HepG2 (cell line): Measurements from ENCODE around the gene NDC1. TPM values are rescaled to one million over a fixed set of nuclear protein-coding genes. Genes with fewer than 3 reads are reported as not detected.

ENCODE experiments used
- CENPT ChIP-seq: sonication (generic); formaldehyde crosslinking; IDR thresholded peaks from 2 replicates; pipeline ENCODE4 v1.8.0; 2022; ENCODE audit warnings: low read depth, mild to moderate bottlenecking, moderate library complexity, missing genetic modification reagents
- GTF2F1 ChIP-seq: fragments of 150-350 bp; IDR thresholded peaks from 2 replicates; pipeline ENCODE4 v1.6.1; 2014; ENCODE audit warnings: low read length
- RFXANK ChIP-seq: IDR thresholded peaks from 2 replicates; pipeline ENCODE4 v1.6.1; 2016
- SAFB2 ChIP-seq: sonication (generic); formaldehyde crosslinking; IDR thresholded peaks from 2 replicates; pipeline ENCODE4 v1.5.1; 2020; ENCODE audit warnings: missing genetic modification reagents, low read depth, mild to moderate bottlenecking, borderline replicate concordance
- ZNF160 ChIP-seq: sonication (generic); formaldehyde crosslinking; IDR thresholded peaks from 2 replicates; pipeline ENCODE4 v1.8.0; 2022; ENCODE audit warnings: mild to moderate bottlenecking, inconsistent platforms, missing genetic modification reagents
- polyA plus RNA-seq, 8 experiments: library from polyadenylated mRNA; depleted of rRNA in 3 of 8; stranded (reverse) in 7 of 8; unstranded in 1 of 8; fragments of >200 nt; fragmentation: Illumina TruSeq in 4 of 8; extraction: Trizol in 4 of 8; gene quantifications; 2 replicates each; pipeline versions ENCODE4 v1.2.1 to v1.2.3, GENCODE V29; 2011 to 2016; ENCODE audit warnings: low read depth in 4 of 8, missing spikeins in 1 of 8, mixed read lengths in 1 of 8; ENCODE audit not compliant: insufficient read depth in 1 of 8
- total RNA-seq, 5 experiments: library from RNA; depleted of rRNA; stranded (reverse); fragments of >200 nt; fragmentation: Illumina TruSeq; extraction: Trizol; gene quantifications; 2 replicates each; pipeline ENCODE4 v1.2.3, GENCODE V29; 2016; ENCODE audit warnings: low read depth in 1 of 5
- TF ChIP-seq, protein P1 (sequence below): fragments of 450-650 bp; IDR thresholded peaks from 2 replicates; pipeline ENCODE4 v1.6.1; 2017
- TF ChIP-seq, protein P2 (sequence below), 2 experiments: fragments of 450-650 bp in 1 of 2; sonication (generic) in 1 of 2; formaldehyde crosslinking in 1 of 2; IDR thresholded peaks; 2 replicates each; pipeline versions ENCODE4 v1.6.1 to v1.8.0; 2016 to 2022; ENCODE audit warnings: antibody characterized with exemption in 1 of 2, mild to moderate bottlenecking in 1 of 2, missing genetic modification reagents in 1 of 2

NDC1 gene
- total and polyA plus RNA-seq, 2 of the 13 experiments (the other 11 are each of a cell fraction or from before 2014, with no cell fraction given) = 38.1 to 50.9 TPM

DNA sequence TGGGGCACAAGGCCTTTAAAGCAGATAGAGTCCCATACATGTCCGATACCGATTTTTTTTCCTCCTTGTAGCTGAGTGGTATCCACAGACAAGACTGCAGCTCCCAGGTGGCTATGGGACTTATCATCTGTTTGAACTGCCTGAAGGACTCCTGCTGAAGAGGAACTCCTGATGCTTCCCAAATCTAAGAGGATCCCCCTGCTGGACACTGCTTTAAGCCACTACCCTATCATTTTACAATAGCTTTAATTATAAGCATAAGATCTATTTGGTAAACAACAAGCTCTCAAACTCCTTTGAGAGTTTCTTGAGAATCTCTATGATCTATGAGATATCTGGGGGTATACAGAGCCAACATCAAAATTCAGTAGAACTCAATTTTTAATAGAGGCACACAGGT is 11.7 kb downstream of the NDC1 start (continued):
- TF ChIP-seq, protein P1, sequence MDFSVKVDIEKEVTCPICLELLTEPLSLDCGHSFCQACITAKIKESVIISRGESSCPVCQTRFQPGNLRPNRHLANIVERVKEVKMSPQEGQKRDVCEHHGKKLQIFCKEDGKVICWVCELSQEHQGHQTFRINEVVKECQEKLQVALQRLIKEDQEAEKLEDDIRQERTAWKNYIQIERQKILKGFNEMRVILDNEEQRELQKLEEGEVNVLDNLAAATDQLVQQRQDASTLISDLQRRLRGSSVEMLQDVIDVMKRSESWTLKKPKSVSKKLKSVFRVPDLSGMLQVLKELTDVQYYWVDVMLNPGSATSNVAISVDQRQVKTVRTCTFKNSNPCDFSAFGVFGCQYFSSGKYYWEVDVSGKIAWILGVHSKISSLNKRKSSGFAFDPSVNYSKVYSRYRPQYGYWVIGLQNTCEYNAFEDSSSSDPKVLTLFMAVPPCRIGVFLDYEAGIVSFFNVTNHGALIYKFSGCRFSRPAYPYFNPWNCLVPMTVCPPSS = no peak
- TF ChIP-seq CENPT (CRISPR knock-in tag) (no peak), ZNF160 (CRISPR knock-in tag) (no peak), SAFB2 (CRISPR knock-in tag) (no peak), GTF2F1 (no peak), RFXANK (CRISPR knock-in tag) (no peak)
- TF ChIP-seq, protein P2, sequence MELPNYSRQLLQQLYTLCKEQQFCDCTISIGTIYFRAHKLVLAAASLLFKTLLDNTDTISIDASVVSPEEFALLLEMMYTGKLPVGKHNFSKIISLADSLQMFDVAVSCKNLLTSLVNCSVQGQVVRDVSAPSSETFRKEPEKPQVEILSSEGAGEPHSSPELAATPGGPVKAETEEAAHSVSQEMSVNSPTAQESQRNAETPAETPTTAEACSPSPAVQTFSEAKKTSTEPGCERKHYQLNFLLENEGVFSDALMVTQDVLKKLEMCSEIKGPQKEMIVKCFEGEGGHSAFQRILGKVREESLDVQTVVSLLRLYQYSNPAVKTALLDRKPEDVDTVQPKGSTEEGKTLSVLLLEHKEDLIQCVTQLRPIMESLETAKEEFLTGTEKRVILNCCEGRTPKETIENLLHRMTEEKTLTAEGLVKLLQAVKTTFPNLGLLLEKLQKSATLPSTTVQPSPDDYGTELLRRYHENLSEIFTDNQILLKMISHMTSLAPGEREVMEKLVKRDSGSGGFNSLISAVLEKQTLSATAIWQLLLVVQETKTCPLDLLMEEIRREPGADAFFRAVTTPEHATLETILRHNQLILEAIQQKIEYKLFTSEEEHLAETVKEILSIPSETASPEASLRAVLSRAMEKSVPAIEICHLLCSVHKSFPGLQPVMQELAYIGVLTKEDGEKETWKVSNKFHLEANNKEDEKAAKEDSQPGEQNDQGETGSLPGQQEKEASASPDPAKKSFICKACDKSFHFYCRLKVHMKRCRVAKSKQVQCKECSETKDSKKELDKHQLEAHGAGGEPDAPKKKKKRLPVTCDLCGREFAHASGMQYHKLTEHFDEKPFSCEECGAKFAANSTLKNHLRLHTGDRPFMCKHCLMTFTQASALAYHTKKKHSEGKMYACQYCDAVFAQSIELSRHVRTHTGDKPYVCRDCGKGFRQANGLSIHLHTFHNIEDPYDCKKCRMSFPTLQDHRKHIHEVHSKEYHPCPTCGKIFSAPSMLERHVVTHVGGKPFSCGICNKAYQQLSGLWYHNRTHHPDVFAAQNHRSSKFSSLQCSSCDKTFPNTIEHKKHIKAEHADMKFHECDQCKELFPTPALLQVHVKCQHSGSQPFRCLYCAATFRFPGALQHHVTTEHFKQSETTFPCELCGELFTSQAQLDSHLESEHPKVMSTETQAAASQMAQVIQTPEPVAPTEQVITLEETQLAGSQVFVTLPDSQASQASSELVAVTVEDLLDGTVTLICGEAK (IDR thresholded peaks at IDR 0.05) = no peak
- TF ChIP-seq, protein P2 (CRISPR knock-in tag; IDR thresholded peaks at IDR 0.05) = no peak
